RCC 7860 (cell line): ENCODE results near the gene PHYH.
A peak's percentile ranks its signal among the peaks of the same experiment; 100 is the strongest.
"Not testable (repeated sequence)": the region's sequence is repeated elsewhere in the genome, so short reads cannot be mapped to it uniquely, and the experiment has no call there.

Experiments used
- DNase-seq: peaks from one replicate; pipeline ENCODE4 v3.0.0-alpha.2; 2015; ENCODE audit warnings: low spot score
- FAIRE-seq: peaks from 2 replicates; lab custom pipeline; 2012; peaks lifted over from hg19 to GRCh38; lab: Jason Lieb, UNC

Gene PHYH

GRCh38 chr10:13322615-13323148 lies 22.8 kb upstream of the PHYH start:
- FAIRE-seq, result no peak
- no peak for DNase-seq

GRCh38 chr10:13321576-13321975 lies 21.7 kb upstream of the PHYH start:
- DNase-seq (no peak), FAIRE-seq (no peak)

GRCh38 chr10:13319166-13319565 lies 19.3 kb upstream of the PHYH start:
- no peak for FAIRE-seq

GRCh38 chr10:13317474-13317873 lies 17.6 kb upstream of the PHYH start:
- no peak for FAIRE-seq

More at GRCh38 chr10:13319166-13319565, 19.3 kb upstream of the PHYH start:
- no peak for DNase-seq

GRCh38 chr10:13316635-13317311 lies 16.9 kb upstream of the PHYH start:
- DNase-seq, result no peak
- no peak for FAIRE-seq

More at GRCh38 chr10:13317474-13317873, 17.6 kb upstream of the PHYH start:
- DNase-seq, result no peak

GRCh38 chr10:13315361-13315760 lies 15.5 kb upstream of the PHYH start:
- no peak for DNase-seq
- no peak for FAIRE-seq

- FAIRE-seq (no peak), DNase-seq (no peak)
These were observed 11.3 kb upstream of the PHYH start for GRCh38 chr10:13311177-13311575.

- FAIRE-seq (no peak), DNase-seq (no peak)
These were observed 10.8 kb upstream of the PHYH start for GRCh38 chr10:13310518-13311176.

GRCh38 chr10:13309792-13310191 lies 9.9 kb upstream of the PHYH start:
- DNase-seq, result no peak
- no peak for FAIRE-seq

GRCh38 chr10:13308096-13308495 lies 8.2 kb upstream of the PHYH start:
- FAIRE-seq (no peak), DNase-seq (no peak)

- no peak for DNase-seq
These were observed 6.2 kb upstream of the PHYH start for GRCh38 chr10:13306103-13306502.

GRCh38 chr10:13302821-13303555 lies 3.1 kb upstream of the PHYH start:
- FAIRE-seq (no peak), DNase-seq (no peak)

More at GRCh38 chr10:13306103-13306502, 6.2 kb upstream of the PHYH start:
- no peak for FAIRE-seq

GRCh38 chr10:13298748-13299436 lies 972 bp downstream of the PHYH start:
- FAIRE-seq (no peak), DNase-seq (no peak)

- peak; percentile 89 for FAIRE-seq
- DNase-seq, result peak; percentile 74
These were observed 3.4 kb downstream of the PHYH start for GRCh38 chr10:13296476-13296875.

GRCh38 chr10:13294784-13295183 lies 5.1 kb downstream of the PHYH start:
- DNase-seq (no peak), FAIRE-seq (no peak)

GRCh38 chr10:13291821-13292773 lies 7.8 kb downstream of the PHYH start:
- FAIRE-seq (no peak), DNase-seq (no peak)

GRCh38 chr10:13291061-13291460 lies 8.8 kb downstream of the PHYH start:
- FAIRE-seq (no peak), DNase-seq (no peak)

GRCh38 chr10:13284050-13284449 lies 15.8 kb downstream of the PHYH start:
- FAIRE-seq (no peak), DNase-seq (no peak)

- DNase-seq, FAIRE-seq: not testable (repeated sequence)
These were observed 17.5 kb downstream of the PHYH start for GRCh38 chr10:13282348-13282747.
